KG1 (cell line): ENCODE measurements around the gene TMEM63B.
"Not testable (repeated sequence)": the region's sequence is repeated elsewhere in the genome, so short reads cannot be mapped to it uniquely, and the experiment has no call there.

Experiments used
- DNase-seq: peaks from one replicate; lab custom pipeline; 2025; lab: John Stamatoyannopoulos, UW

Gene TMEM63B

GRCh38 chr6:44193307-44193910, 66.1 kb downstream of the TMEM63B start:
- DNase-seq: no peak

GRCh38 chr6:44194326-44194725, 67.0 kb downstream of the TMEM63B start:
- DNase-seq: no peak

GRCh38 chr6:44196351-44196750, 69.0 kb downstream of the TMEM63B start:
- not testable (repeated sequence) for DNase-seq

GRCh38 chr6:44198684-44199083, 71.3 kb downstream of the TMEM63B start:
- no peak for DNase-seq

- DNase-seq: no peak
These were observed 72.5 kb downstream of the TMEM63B start for GRCh38 chr6:44199883-44200282.

- DNase-seq: no peak
These were observed 73.8 kb downstream of the TMEM63B start for GRCh38 chr6:44201200-44201599.

GRCh38 chr6:44201638-44202303, 74.4 kb downstream of the TMEM63B start:
- DNase-seq: no peak

GRCh38 chr6:44202332-44202971, 75.1 kb downstream of the TMEM63B start:
- no peak for DNase-seq

GRCh38 chr6:44202972-44203750, 75.8 kb downstream of the TMEM63B start:
- DNase-seq: no peak

GRCh38 chr6:44203955-44204354, 76.6 kb downstream of the TMEM63B start:
- no peak for DNase-seq
